GM06990 (cell line): ENCODE data around the gene SMAD6.

Experiments used
- DNase-seq: peaks from one replicate; pipeline ENCODE4 v3.0.0-alpha.2; 2011; ENCODE audit not compliant: insufficient read length; ENCODE audit errors: extremely low read depth
- H3K27me3 ChIP-seq: replicated peaks from 2 replicates; pipeline ENCODE4 v1.6.0; 2011; ENCODE audit warnings: low read length; ENCODE audit not compliant: control insufficient read depth, insufficient read depth
- H3K36me3 ChIP-seq: 2 replicates; pipeline ENCODE4 v1.5.1; 2011; ENCODE audit warnings: low read length; ENCODE audit not compliant: control insufficient read depth, insufficient read depth
- H3K4me3 ChIP-seq: replicated peaks from 2 replicates; pipeline ENCODE4 v1.5.1; 2011; ENCODE audit warnings: low read depth, mild to moderate bottlenecking, control low read depth, low read length
- CTCF ChIP-seq: IDR thresholded peaks from 2 replicates; pipeline ENCODE4 v1.5.1; 2011; ENCODE audit warnings: low read length, control low read depth, mild to moderate bottlenecking, inconsistent platforms; ENCODE audit not compliant: insufficient read depth, poor library complexity, severe bottlenecking

SMAD6 gene

GRCh38 chr15:66775127-66776105 lies 73.4 kb downstream of the SMAD6 start:
- H3K27me3 ChIP-seq, result peaks cover 1% of the 10 kb centered on the region
- H3K36me3 ChIP-seq, result no peaks in the 10 kb centered on the region
- TF ChIP-seq CTCF, result no peak
- DNase-seq, result no peak
- no peak overlapping the region for H3K4me3 ChIP-seq

GRCh38 chr15:66777054-66777453 lies 75.0 kb downstream of the SMAD6 start:
- Histone ChIP-seq H3K36me3 (no peaks in the 10 kb centered on the region), H3K4me3 (no peak overlapping the region), H3K27me3 (peaks cover 1% of the 10 kb centered on the region)
- DNase-seq, result no peak
- no peak for TF ChIP-seq CTCF

GRCh38 chr15:66777596-66778313 lies 75.7 kb downstream of the SMAD6 start:
- TF ChIP-seq CTCF, result no peak
- Histone ChIP-seq H3K36me3 (no peaks in the 10 kb centered on the region), H3K27me3 (peaks cover 1% of the 10 kb centered on the region), H3K4me3 (no peak overlapping the region)
- DNase-seq, result no peak

- no peaks in the 10 kb centered on the region for H3K36me3 ChIP-seq
- DNase-seq, result no peak
- TF ChIP-seq CTCF, result no peak
- H3K4me3 ChIP-seq, result no peak overlapping the region
- H3K27me3 ChIP-seq, result peaks cover 1% of the 10 kb centered on the region
These were observed 76.3 kb downstream of the SMAD6 start for GRCh38 chr15:66778314-66778665.

GRCh38 chr15:66778716-66779115 lies 76.7 kb downstream of the SMAD6 start:
- no peak overlapping the region for H3K4me3 ChIP-seq
- TF ChIP-seq CTCF, result no peak
- no peak for DNase-seq
- peaks cover 1% of the 10 kb centered on the region for H3K27me3 ChIP-seq
- no peaks in the 10 kb centered on the region for H3K36me3 ChIP-seq
